A673 (cell line): Measurements from ENCODE around the gene PHLDA3. TPM values are rescaled to one million over a fixed set of nuclear protein-coding genes. Genes with fewer than 3 reads are reported as not detected.
A peak's percentile ranks its signal among the peaks of the same experiment; 100 is the strongest.

Experiments used
- BruUV-seq: library from RNA; stranded (reverse); fragments of 400-500 nt; replicated peaks from 2 replicates; lab custom pipeline; 2021; lab: Mats Ljungman, UMichigan
- CTCF ChIA-PET: fragments of 300-600 bp; sonication (Branson Sonifier 250); formaldehyde crosslinking; loops from one replicate; lab custom pipeline; 2022; ENCODE audit warnings: antibody characterized with exemption; lab: Charles Lee
- POLR2A ChIA-PET: fragments of 300-600 bp; sonication (Branson Sonifier 250); formaldehyde crosslinking; loops from one replicate; lab custom pipeline; 2022; ENCODE audit warnings: antibody characterized with exemption; ENCODE audit not compliant: low non-redundant PET; lab: Charles Lee
- DNase-seq: peaks from one replicate; pipeline ENCODE4 v3.0.0-alpha.2; 2015; ENCODE audit warnings: low spot score
- H3K27ac ChIP-seq: fragments of 200-600 bp; sonication (generic); 2 replicates; pipeline ENCODE4 v1.5.1; 2016; ENCODE audit warnings: mixed run types, low read depth, mild to moderate bottlenecking, mixed read lengths, antibody characterized with exemption, low read length; ENCODE audit not compliant: poor library complexity, severe bottlenecking
- H3K27me3 ChIP-seq: fragments of 200-600 bp; sonication (generic); replicated peaks from 2 replicates; pipeline ENCODE4 v1.6.1; 2017; ENCODE audit warnings: mixed run types, low read depth, mild to moderate bottlenecking, mixed read lengths, antibody characterized with exemption, low read length; ENCODE audit not compliant: insufficient read depth, poor library complexity
- H3K36me3 ChIP-seq: fragments of 200-600 bp; sonication (generic); 2 replicates; pipeline ENCODE4 v1.6.1; 2016; ENCODE audit warnings: mixed run types, mild to moderate bottlenecking, mixed read lengths, antibody characterized with exemption, low read length; ENCODE audit not compliant: insufficient read depth, poor library complexity, severe bottlenecking
- H3K4me1 ChIP-seq: fragments of 200-600 bp; sonication (generic); 2 replicates; pipeline ENCODE4 v1.6.1; 2017; ENCODE audit warnings: mixed run types, mild to moderate bottlenecking, mixed read lengths, antibody characterized with exemption, low read length; ENCODE audit not compliant: insufficient read depth, poor library complexity, severe bottlenecking
- H3K4me3 ChIP-seq: fragments of 200-600 bp; sonication (generic); 2 replicates; pipeline ENCODE4 v1.5.1; 2016; ENCODE audit warnings: low read depth, mixed run types, mild to moderate bottlenecking, mixed read lengths, low read length; ENCODE audit not compliant: poor library complexity, severe bottlenecking
- H3K9me3 ChIP-seq: fragments of 200-600 bp; sonication (generic); 2 replicates; pipeline ENCODE4 v1.6.1; 2016; ENCODE audit warnings: mixed run types, low read depth, mild to moderate bottlenecking, mixed read lengths, antibody characterized with exemption, low read length; ENCODE audit not compliant: poor library complexity, severe bottlenecking
- CTCF ChIP-seq: fragments of 300-800, 200-600 bp; sonication (generic); conservative IDR thresholded peaks from 2 replicates; pipeline ENCODE4 v1.5.1; 2017; ENCODE audit warnings: low read depth, mild to moderate bottlenecking, antibody characterized with exemption, low read length, moderate library complexity, mixed read lengths
- EZH2 ChIP-seq: fragments of 200-600 bp; sonication (generic); IDR thresholded peaks from 2 replicates; pipeline ENCODE4 v1.6.1; 2017; ENCODE audit warnings: borderline replicate concordance, low read depth, mild to moderate bottlenecking, mixed read lengths, antibody characterized with exemption, low read length; ENCODE audit not compliant: poor library complexity, severe bottlenecking
- intact Hi-C: fragments of 100-400 bp; cut with micrococcal nuclease; formaldehyde crosslinking; loops from one replicate; pipeline ENCODE4 v1.10.0; 2022; ENCODE audit not compliant: unreplicated experiment
- total RNA-seq: library from RNA; stranded (reverse); gene quantifications from 2 replicates; pipeline ENCODE4 v1.2.3, GENCODE V29; 2021

PHLDA3 gene
- total RNA-seq, 1 experiment from 2014 or later = 24.1 TPM

- Histone ChIP-seq H3K36me3 (peaks cover 57% of the 10 kb centered on the region), H3K27me3 (no peaks in the 10 kb centered on the region), H3K9me3 (no peaks in the 10 kb centered on the region), H3K4me1 (peaks cover 38% of the 10 kb centered on the region), H3K27ac (peak overlapping the region; percentile 29), H3K4me3 (no peak overlapping the region)
- DNase-seq = no peak
- intact Hi-C loops = loop anchor here (2.0 to 5.0 kb wide), 2 partner anchors 75 to 224 kb away; no protein-coding TSS in a partner anchor
- ChIA-PET CTCF (interaction anchor here (0.5 to 4.2 kb wide), 3 partner anchors 29 to 65 kb away, joined by 3 to 79 read pairs (median 4); no protein-coding TSS in a partner anchor), POLR2A (no interaction called here)
- no TSS peak for BruUV-seq
- TF ChIP-seq CTCF = no peak
Observed at GRCh38 chr1:201483373-201483949, 14.5 kb upstream of the PHLDA3 start.

GRCh38 chr1:201482755-201483154, 13.8 kb upstream of the PHLDA3 start:
- Histone ChIP-seq H3K4me1 (peaks cover 38% of the 10 kb centered on the region), H3K27ac (peak overlapping the region; percentile 43), H3K36me3 (peaks cover 50% of the 10 kb centered on the region), H3K9me3 (no peaks in the 10 kb centered on the region), H3K4me3 (no peak overlapping the region), H3K27me3 (no peaks in the 10 kb centered on the region)
- POLR2A ChIA-PET = no interaction called here
- intact Hi-C loops = loop anchor here (1.0 to 5.0 kb wide), 3 partner anchors 31 to 225 kb away; no protein-coding TSS in a partner anchor
- TF ChIP-seq EZH2 = no peak
- TF ChIP-seq CTCF = no peak
- no peak for DNase-seq
- BruUV-seq = no TSS peak
- CTCF ChIA-PET = interaction anchor here (0.5 to 4.2 kb wide), 8 partner anchors 20 to 310 kb away, joined by 3 to 79 read pairs (median 10); no protein-coding TSS in a partner anchor

- no TSS peak for BruUV-seq
Observed at GRCh38 chr1:201481761-201482493, 12.9 kb upstream of the PHLDA3 start.

More at GRCh38 chr1:201481761-201482493, 12.9 kb upstream of the PHLDA3 start:
- POLR2A ChIA-PET = no interaction called here
- Histone ChIP-seq H3K4me1 (peaks cover 45% of the 10 kb centered on the region), H3K36me3 (peaks cover 42% of the 10 kb centered on the region), H3K9me3 (no peaks in the 10 kb centered on the region), H3K27me3 (no peaks in the 10 kb centered on the region), H3K4me3 (peak overlapping the region; percentile 27), H3K27ac (peak overlapping the region; percentile 43)
- intact Hi-C loops = loop anchor here (1.0 to 5.0 kb wide), 4 partner anchors 31 to 225 kb away; no protein-coding TSS in a partner anchor
- CTCF ChIA-PET = interaction anchor here (0.9 to 4.2 kb wide), 10 partner anchors 13 to 311 kb away, joined by 4 to 79 read pairs (median 6); partner anchors contain the start of gene PHLDA3
- DNase-seq = peak; percentile 89
- TF ChIP-seq EZH2 = no peak
- TF ChIP-seq CTCF = peak; percentile 95
